ENCODE results near the gene ARPC2. TPM values are rescaled to one million over a fixed set of nuclear protein-coding genes. Genes with fewer than 3 reads are reported as not detected.

ARPC2 gene
- total and polyA plus RNA-seq, 8 donors, result 92.1 to 456 (median 256) TPM

DNA sequence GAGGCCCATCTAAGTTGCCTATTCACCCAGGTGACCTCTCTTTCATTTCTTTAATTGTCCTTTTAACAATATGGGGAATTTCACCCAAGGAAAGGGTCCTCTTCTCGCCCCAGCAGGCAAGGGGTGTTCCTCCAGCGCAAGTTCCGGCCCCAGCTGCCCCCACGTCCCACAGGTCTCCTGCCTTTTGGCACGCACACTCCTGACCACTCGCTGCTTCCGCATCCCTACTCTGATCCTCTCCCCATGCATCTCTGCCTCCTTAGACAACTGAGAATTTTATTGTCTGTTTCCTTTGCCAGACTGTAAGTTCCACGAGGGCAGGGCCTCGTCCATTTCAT lies 684 bp upstream of the ARPC2 start:
- 33 to 64% (median 45%) methylated on average over 9 of the region's 9 CpGs for WGBS, 5 donors
- no peaks in the 10 kb centered on the region for H3K9me3 ChIP-seq
- DNase-seq, result no peak

DNA sequence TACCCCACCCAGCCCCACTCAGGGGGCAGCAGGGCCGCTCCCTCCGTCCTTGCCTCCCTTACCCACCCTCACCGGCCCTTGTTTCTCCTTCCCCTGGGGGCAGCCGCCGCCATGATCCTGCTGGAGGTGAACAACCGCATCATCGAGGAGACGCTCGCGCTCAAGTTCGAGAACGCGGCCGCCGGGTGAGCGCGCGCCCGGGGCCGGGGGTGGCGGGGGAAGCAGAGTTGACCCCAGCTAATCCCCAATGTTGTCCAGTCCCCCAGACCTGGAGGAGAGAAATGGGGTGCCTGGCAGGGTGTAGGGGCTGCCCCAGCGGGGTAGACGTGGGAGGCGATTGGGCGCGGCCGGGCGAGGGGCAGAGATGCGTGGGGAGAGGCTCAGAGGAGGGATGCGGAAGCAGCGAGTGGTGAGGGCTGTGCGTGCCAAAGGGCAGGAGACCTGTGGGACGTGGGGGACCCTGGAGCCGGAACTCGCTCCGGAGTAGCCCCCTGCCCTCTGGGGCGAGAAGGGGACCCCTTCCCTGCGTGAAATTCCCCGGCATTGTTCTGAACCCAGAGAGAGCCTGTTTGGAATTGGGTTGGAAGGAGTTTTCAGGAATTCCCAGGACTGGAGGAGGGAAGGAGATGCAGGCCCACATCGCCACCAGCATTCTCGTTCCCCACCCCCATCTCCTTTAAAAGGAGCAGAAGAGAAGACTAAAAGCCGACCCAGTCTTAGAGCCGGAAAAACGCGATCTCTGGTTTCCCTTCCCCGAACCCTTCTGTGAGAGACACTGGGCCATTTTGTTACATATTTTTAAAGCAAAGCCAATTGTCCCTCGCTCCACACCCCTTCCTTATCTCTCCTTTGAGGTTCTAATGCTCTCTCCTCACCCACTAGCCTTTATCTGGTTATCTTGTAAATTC lies 625 bp downstream of the ARPC2 start:
- TF ChIP-seq POLR2A (IDR thresholded peaks at IDR 0.05), result no peak
- TF ChIP-seq POLR2AphosphoS5 (IDR thresholded peaks at IDR 0.05), result peak in 1 of 3 donors; percentile 26
- 0 to 1% (median 1%) methylated on average over 12 to 47 of the region's 47 CpGs for WGBS, 5 donors
- peak; percentile 59 to 84 for DNase-seq
- Histone ChIP-seq H3K4me1 (peaks cover 40 to 57% (median 53%) of the 10 kb centered on the region in 4 donors), H3K4me3 (peak overlapping the region; percentile 71 to 96 (median 94)), H3K36me3 (peaks cover 0 to 13% (median 4%) of the 10 kb centered on the region in 4 donors), H3K27me3 (no peaks in the 10 kb centered on the region), H3K27ac (peak overlapping the region; percentile 93 to 99 (median 98)), H3K9me3 (no peaks in the 10 kb centered on the region)
- intact Hi-C loops (cut with DNase I; ENCODE audit: low total_unique reads), result no loop called here

More for the DNA sequence above, 684 bp upstream of the ARPC2 start:
- Histone ChIP-seq H3K4me3 (peak overlapping the region; percentile 71 to 96 (median 94)), H3K36me3 (peaks cover 0 to 6% (median 3%) of the 10 kb centered on the region in 4 donors), H3K27me3 (no peaks in the 10 kb centered on the region), H3K27ac (peak overlapping the region; percentile 93 to 99 (median 98)), H3K4me1 (peaks cover 29 to 43% (median 40%) of the 10 kb centered on the region in 4 donors)
- no peak for TF ChIP-seq POLR2A (IDR thresholded peaks at IDR 0.05)
- TF ChIP-seq EP300 (IDR thresholded peaks at IDR 0.05), result no peak
- TF ChIP-seq POLR2AphosphoS5 (IDR thresholded peaks at IDR 0.05), result no peak
- TF ChIP-seq, protein P1, sequence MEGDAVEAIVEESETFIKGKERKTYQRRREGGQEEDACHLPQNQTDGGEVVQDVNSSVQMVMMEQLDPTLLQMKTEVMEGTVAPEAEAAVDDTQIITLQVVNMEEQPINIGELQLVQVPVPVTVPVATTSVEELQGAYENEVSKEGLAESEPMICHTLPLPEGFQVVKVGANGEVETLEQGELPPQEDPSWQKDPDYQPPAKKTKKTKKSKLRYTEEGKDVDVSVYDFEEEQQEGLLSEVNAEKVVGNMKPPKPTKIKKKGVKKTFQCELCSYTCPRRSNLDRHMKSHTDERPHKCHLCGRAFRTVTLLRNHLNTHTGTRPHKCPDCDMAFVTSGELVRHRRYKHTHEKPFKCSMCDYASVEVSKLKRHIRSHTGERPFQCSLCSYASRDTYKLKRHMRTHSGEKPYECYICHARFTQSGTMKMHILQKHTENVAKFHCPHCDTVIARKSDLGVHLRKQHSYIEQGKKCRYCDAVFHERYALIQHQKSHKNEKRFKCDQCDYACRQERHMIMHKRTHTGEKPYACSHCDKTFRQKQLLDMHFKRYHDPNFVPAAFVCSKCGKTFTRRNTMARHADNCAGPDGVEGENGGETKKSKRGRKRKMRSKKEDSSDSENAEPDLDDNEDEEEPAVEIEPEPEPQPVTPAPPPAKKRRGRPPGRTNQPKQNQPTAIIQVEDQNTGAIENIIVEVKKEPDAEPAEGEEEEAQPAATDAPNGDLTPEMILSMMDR (IDR thresholded peaks at IDR 0.05), result no peak
- intact Hi-C loops (cut with DNase I; ENCODE audit: low total_unique reads), result no loop called here

DNA sequence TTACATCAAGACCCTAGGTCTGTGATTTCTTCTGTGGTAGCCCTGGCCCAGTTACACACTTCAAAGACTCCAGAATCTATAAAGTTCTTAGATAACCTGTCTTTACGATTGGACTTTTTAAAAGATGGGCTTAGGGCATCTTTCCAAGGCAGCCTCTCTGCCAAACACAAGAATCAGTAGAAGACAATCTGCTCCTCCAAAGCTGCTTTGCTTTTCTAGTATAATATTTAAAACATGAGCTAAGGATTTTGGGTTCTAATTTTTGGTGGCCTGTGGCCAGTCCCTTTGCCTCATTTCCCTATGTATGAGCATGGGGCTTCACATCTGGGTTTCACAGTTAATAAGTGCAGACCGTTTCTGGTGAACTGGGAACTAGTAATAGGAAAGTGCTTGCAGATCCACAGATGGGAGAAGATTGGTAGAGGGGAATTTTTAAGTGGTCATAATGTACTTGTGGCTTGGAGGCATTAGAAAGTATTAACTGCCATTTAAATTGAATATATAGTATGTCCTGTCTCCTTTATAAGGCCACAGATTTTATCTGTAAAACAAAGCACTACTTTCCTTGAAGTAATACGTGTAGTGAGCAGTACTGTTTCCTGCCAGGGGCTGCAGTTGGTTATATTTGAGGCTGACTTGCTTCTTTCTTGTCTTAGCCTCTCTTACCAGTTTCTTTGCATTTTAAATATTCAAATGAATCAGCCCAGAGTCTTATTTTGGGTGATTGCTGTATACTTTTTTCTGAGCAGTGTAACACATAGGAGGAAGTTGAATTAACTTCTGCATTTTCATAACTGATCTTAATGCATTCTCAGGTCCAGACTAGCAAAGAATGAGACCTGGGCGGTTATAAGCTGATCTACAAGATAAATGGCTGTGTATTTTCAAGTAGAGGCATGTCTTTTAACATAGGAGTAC lies 1.5 kb downstream of the ARPC2 start:
- peak overlapping the region; percentile 71 to 96 (median 94) for H3K4me3 ChIP-seq
- DNase-seq, result peak in 1 of 2 donors; percentile 23

DNA sequence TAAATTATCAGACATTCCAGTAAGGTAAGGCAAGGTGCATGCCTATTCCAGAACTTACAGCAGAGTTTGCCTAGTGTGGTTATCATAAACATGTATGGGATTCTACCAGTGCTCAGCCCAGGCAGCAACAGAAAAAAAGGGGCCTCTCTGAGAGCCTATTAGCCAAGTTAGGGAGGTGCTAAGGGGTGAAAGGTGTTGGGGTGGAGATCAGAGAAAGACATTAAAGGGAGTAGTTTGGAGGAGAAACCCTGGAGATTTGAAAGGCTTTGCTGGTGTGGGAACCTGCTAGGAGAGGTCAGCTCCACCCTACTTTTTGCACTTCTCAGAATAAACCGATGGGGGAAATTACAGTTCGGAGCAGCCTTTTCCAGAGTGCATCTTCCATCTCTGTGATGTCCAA lies 2.9 kb downstream of the ARPC2 start:
- peak overlapping the region; percentile 71 to 96 (median 94) for H3K4me3 ChIP-seq
- no peaks in the 10 kb centered on the region for H3K9me3 ChIP-seq
- 15 to 54% (median 31%) methylated on average over 2 of the region's 2 CpGs for WGBS, 5 donors
- peaks cover 53 to 80% (median 74%) of the 10 kb centered on the region in 4 donors for H3K4me1 ChIP-seq
- intact Hi-C loops (cut with DNase I; ENCODE audit: low total_unique reads), result no loop called here
- no peak for DNase-seq
- TF ChIP-seq, protein P1 (IDR thresholded peaks at IDR 0.05), result no peak
- TF ChIP-seq EP300 (IDR thresholded peaks at IDR 0.05) (no peak), POLR2AphosphoS5 (IDR thresholded peaks at IDR 0.05) (no peak), POLR2A (IDR thresholded peaks at IDR 0.05) (no peak)
- H3K27ac ChIP-seq, result peak overlapping the region; percentile 59 to 99 (median 98)
- H3K27me3 ChIP-seq, result no peaks in the 10 kb centered on the region
- peaks cover 0 to 20% (median 15%) of the 10 kb centered on the region in 4 donors for H3K36me3 ChIP-seq

More for the DNA sequence above, 1.5 kb downstream of the ARPC2 start:
- 4 to 7% (median 7%) methylated on average over 4 of the region's 4 CpGs for WGBS, 5 donors
- intact Hi-C loops (cut with DNase I; ENCODE audit: low total_unique reads), result no loop called here
- Histone ChIP-seq H3K4me1 (peaks cover 45 to 66% (median 62%) of the 10 kb centered on the region in 4 donors), H3K27ac (peak overlapping the region; percentile 54 to 99 (median 98)), H3K36me3 (peaks cover 0 to 13% (median 4%) of the 10 kb centered on the region in 4 donors), H3K27me3 (no peaks in the 10 kb centered on the region), H3K9me3 (no peaks in the 10 kb centered on the region)
- no peak for TF ChIP-seq EP300 (IDR thresholded peaks at IDR 0.05)
- TF ChIP-seq POLR2A (IDR thresholded peaks at IDR 0.05), result no peak
- no peak for TF ChIP-seq POLR2AphosphoS5 (IDR thresholded peaks at IDR 0.05)
- TF ChIP-seq, protein P1 (IDR thresholded peaks at IDR 0.05), result no peak

Measured in stomach (tissue), 9 donors.